GM12872 (cell line): ENCODE data around the gene MARCHF4.

Experiments
- CTCF ChIP-seq: IDR thresholded peaks from 3 replicates; pipeline ENCODE4 v1.5.1; 2011; ENCODE audit warnings: low read depth, mild to moderate bottlenecking, low read length, moderate library complexity; ENCODE audit not compliant: insufficient read depth

Gene MARCHF4

GRCh38 chr2:216335252-216335651 lies 37.0 kb downstream of the MARCHF4 start:
- TF ChIP-seq CTCF: no peak

- TF ChIP-seq CTCF: no peak
These were observed 43.9 kb downstream of the MARCHF4 start for GRCh38 chr2:216328347-216328746.

- TF ChIP-seq CTCF: no peak
These were observed 44.8 kb downstream of the MARCHF4 start for GRCh38 chr2:216327447-216327935.
